ENCODE measurements around the gene PSMC4. TPM values are rescaled to one million over a fixed set of nuclear protein-coding genes. Genes with fewer than 3 reads are reported as not detected.

The PSMC4 gene
- total RNA-seq, 4 donors from 2014 or later = 46.4 to 83.4 (median 77.5) TPM

- H3K4me1 ChIP-seq = peaks cover 0 to 7% (median 3%) of the 10 kb centered on the region in 4 donors
- DNase-seq = no peak
- no peaks in the 10 kb centered on the region for H3K9me3 ChIP-seq
- H3K27ac ChIP-seq = no peak overlapping the region
- WGBS, 2 donors (ENCODE audit: low coverage in 1 of 2) = 52 to 89% methylated on average over 2 to 3 of the region's 3 CpGs
- in situ Hi-C loops (cut with MboI; ENCODE audit: low pct_ligation_motif_present in 1 of 4, low pct_unique_long_range_greater_than_20kb in 1 of 4, low sequenced_read_pairs in 3 of 4) (no loop called here), intact Hi-C loops (cut with DNase I; ENCODE audit: low total_unique reads) (no loop called here)
- TF ChIP-seq, protein P1, sequence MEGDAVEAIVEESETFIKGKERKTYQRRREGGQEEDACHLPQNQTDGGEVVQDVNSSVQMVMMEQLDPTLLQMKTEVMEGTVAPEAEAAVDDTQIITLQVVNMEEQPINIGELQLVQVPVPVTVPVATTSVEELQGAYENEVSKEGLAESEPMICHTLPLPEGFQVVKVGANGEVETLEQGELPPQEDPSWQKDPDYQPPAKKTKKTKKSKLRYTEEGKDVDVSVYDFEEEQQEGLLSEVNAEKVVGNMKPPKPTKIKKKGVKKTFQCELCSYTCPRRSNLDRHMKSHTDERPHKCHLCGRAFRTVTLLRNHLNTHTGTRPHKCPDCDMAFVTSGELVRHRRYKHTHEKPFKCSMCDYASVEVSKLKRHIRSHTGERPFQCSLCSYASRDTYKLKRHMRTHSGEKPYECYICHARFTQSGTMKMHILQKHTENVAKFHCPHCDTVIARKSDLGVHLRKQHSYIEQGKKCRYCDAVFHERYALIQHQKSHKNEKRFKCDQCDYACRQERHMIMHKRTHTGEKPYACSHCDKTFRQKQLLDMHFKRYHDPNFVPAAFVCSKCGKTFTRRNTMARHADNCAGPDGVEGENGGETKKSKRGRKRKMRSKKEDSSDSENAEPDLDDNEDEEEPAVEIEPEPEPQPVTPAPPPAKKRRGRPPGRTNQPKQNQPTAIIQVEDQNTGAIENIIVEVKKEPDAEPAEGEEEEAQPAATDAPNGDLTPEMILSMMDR (IDR thresholded peaks at IDR 0.05) = no peak
- TF ChIP-seq POLR2AphosphoS5 (IDR thresholded peaks at IDR 0.05) (no peak), EP300 (IDR thresholded peaks at IDR 0.05; ENCODE audit: low read depth) (no peak), POLR2A (IDR thresholded peaks at IDR 0.05) (no peak)
- no peaks in the 10 kb centered on the region for H3K27me3 ChIP-seq
- peak overlapping the region in 1 of 4 donors; percentile 9 for H3K4me3 ChIP-seq
- H3K36me3 ChIP-seq = no peaks in the 10 kb centered on the region
These were observed 41.2 kb upstream of the PSMC4 start for GRCh38 chr19:39929750-39930149.

DNA sequence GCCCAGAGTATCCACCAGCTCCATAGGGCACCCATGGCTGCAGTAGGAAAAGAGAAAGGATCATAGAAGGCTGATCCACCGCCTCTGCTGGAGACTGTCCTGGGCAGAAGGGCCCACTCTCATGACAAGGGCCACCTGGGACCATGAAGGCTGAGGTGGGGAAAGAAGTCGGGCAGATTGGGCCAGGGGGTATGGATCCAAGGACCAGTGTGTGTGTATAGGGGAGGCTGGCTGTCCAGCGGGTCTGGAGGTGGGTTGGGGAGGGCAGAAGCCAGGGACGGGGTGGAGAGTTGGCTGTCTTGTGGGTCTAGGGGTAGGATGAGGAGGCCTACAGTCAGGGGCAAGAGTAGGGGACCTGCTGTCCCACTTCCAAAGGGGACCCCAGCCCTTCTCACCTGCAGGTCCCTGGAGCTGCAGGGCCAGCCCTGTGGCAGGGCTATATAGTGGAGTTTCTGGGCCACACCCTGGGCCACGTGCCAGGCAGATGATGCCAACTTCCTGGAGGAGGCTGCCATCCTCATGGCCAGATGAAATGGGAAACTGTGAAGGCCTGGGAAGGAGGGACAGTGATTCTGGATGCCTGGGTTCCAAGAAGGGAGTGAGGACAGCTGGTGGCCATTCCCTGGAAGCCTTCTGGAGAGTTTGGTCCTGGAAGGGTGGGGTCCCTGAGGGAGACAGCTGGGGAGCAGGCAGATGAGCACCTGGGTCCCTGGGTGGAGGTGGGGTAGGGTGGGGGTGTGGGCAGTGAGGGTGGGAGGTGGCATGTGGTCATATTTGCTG, 36.2 kb upstream of the PSMC4 start, which contains the start of gene FCGBP:
TSS of gene FCGBP (minus strand) at position 51 of the 780 bp plus-strand sequence.
- peaks cover 0 to 2% of the 10 kb centered on the region in 2 donors for H3K9me3 ChIP-seq
- no peaks in the 10 kb centered on the region for H3K36me3 ChIP-seq
- peak; percentile 87 for DNase-seq
- H3K4me3 ChIP-seq = peak within 1 kb of the TSS in 3 of 4 donors; percentile 25 to 28 (median 25)
- intact Hi-C loops (cut with DNase I; ENCODE audit: low total_unique reads) = no loop called here
- H3K27ac ChIP-seq = peak within 1 kb of the TSS; percentile 55 to 77 (median 66)
- peaks cover 3% of the 10 kb centered on the region for H3K27me3 ChIP-seq
- in situ Hi-C loops (cut with MboI; ENCODE audit: low pct_ligation_motif_present in 1 of 4, low pct_unique_long_range_greater_than_20kb in 1 of 4, low sequenced_read_pairs in 3 of 4) = no loop called here
- peaks cover 0 to 42% (median 28%) of the 10 kb centered on the region in 4 donors for H3K4me1 ChIP-seq
- 77 to 100% methylated on average over 1 to 5 of the region's 5 CpGs for WGBS, 2 donors (ENCODE audit: low coverage in 1 of 2)
- peak; percentile 47 to 81 (median 76) for TF ChIP-seq POLR2AphosphoS5 (IDR thresholded peaks at IDR 0.05)
- TF ChIP-seq, protein P1 (IDR thresholded peaks at IDR 0.05) = no peak
- no peak for TF ChIP-seq EP300 (IDR thresholded peaks at IDR 0.05; ENCODE audit: low read depth)
- peak; percentile 87 for TF ChIP-seq POLR2A (IDR thresholded peaks at IDR 0.05)

DNA sequence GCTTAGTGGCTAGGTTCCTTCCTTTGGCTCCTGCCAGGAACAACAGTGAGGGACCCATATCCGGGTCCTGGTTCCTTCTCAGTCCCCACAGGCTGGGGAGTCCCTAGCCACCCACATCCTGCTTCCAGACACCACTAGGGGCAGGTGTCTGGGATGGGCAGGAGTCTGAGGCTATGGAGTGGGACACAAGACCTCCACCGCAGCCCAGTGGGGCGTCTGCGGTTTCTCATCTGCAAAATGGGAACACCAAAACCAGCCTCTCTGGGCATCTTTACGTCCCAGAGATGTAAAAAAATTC, 35.7 kb upstream of the PSMC4 start:
- TF ChIP-seq, protein P1 (IDR thresholded peaks at IDR 0.05) = peak in 3 of 5 experiments; percentile 19 to 44 (median 28)
- no peak for TF ChIP-seq POLR2AphosphoS5 (IDR thresholded peaks at IDR 0.05)
- H3K27ac ChIP-seq = peak overlapping the region; percentile 55 to 77 (median 66)
- in situ Hi-C loops (cut with MboI; ENCODE audit: low pct_ligation_motif_present in 1 of 4, low pct_unique_long_range_greater_than_20kb in 1 of 4, low sequenced_read_pairs in 3 of 4) = no loop called here

DNA sequence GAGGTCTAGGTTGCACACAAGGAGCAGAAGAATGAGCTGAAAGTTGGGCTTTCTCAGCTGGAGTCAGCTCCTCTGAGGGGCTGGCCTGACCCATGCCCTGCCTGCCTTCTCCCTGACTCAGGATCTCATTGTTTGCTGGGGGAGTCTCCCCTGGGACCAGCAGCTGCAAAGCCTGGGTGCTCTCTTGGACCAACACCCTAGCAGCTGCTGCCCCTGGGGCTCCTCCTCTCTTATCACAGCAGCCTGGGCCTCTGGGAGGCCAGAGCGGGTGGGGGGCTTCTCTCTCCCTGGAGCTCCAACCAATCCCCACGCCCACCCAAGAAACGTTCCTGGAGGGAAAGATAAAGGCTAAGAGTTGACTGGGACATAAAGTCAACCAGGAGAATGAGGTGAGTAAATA, 34.9 kb upstream of the PSMC4 start:
- TF ChIP-seq POLR2AphosphoS5 (IDR thresholded peaks at IDR 0.05) (peak in 2 of 3 donors; percentile 40 to 53), POLR2A (IDR thresholded peaks at IDR 0.05) (no peak)
- in situ Hi-C loops (cut with MboI; ENCODE audit: low pct_ligation_motif_present in 1 of 4, low pct_unique_long_range_greater_than_20kb in 1 of 4, low sequenced_read_pairs in 3 of 4) = no loop called here
- Histone ChIP-seq H3K4me1 (peaks cover 0 to 48% (median 32%) of the 10 kb centered on the region in 4 donors), H3K4me3 (no peak overlapping the region), H3K27ac (peak overlapping the region; percentile 58 to 77 (median 69)), H3K36me3 (no peaks in the 10 kb centered on the region), H3K9me3 (peaks cover 0 to 8% of the 10 kb centered on the region in 2 donors), H3K27me3 (peaks cover 3% of the 10 kb centered on the region)
- DNase-seq = peak; percentile 40
- intact Hi-C loops (cut with DNase I; ENCODE audit: low total_unique reads) = no loop called here
- WGBS, 2 donors (ENCODE audit: low coverage in 1 of 2) = 19 to 34% methylated on average over 3 of the region's 3 CpGs

More for the DNA sequence above, 35.7 kb upstream of the PSMC4 start:
- H3K4me1 ChIP-seq = peaks cover 0 to 42% (median 29%) of the 10 kb centered on the region in 4 donors
- no peak overlapping the region for H3K4me3 ChIP-seq
- H3K36me3 ChIP-seq = no peaks in the 10 kb centered on the region
- H3K27me3 ChIP-seq = peaks cover 3% of the 10 kb centered on the region
- H3K9me3 ChIP-seq = peaks cover 0 to 6% of the 10 kb centered on the region in 2 donors
- intact Hi-C loops (cut with DNase I; ENCODE audit: low total_unique reads) = no loop called here
- no peak for DNase-seq
- 88% methylated on average over 4 of the region's 5 CpGs; no CpG with 5 or more reads in 1 of the 2 donors for WGBS, 2 donors (ENCODE audit: low coverage in 1 of 2)
